Right lobe of liver (tissue), 6 donors: ENCODE measurements around the gene PACRG. TPM values are rescaled to one million over a fixed set of nuclear protein-coding genes. Genes with fewer than 3 reads are reported as not detected.

Experiments used
- ATAC-seq, 4 donors: fragments of 200-7000 bp; cut with Tn5 transposase; one replicate each; pipeline ENCODE4 v1.9.1; 2020; ENCODE audit warnings: mild to moderate bottlenecking in 4 of 4, moderate library complexity in 4 of 4
- DNase-seq, 3 donors: peaks; one replicate each; pipeline ENCODE4 v3.0.0-alpha.2; 2020
- H3K27ac ChIP-seq, 3 donors: fragments of 200-600 bp; one replicate each; pipeline ENCODE4 v1.8.0; 2022
- H3K27me3 ChIP-seq, 2 donors: fragments of 200-600 bp; one replicate each; pipeline ENCODE4 v1.8.0; 2022
- H3K36me3 ChIP-seq, 4 donors: fragments of 200-600 bp; sonication (generic) in 1 of 4; one replicate each; pipeline versions ENCODE4 v1.5.1 to v1.8.0; 2017 to 2022; ENCODE audit warnings: control low read depth in 1 of 4
- H3K4me1 ChIP-seq, 4 donors: fragments of 200-600 bp; sonication (generic) in 1 of 4; one replicate each; pipeline versions ENCODE4 v1.5.1 to v1.8.0; 2017 to 2022; ENCODE audit warnings: control low read depth in 1 of 4
- H3K4me3 ChIP-seq, 3 donors: fragments of 200-600 bp; one replicate each; pipeline ENCODE4 v1.8.0; 2022
- H3K9me3 ChIP-seq, 4 donors: fragments of 200-600 bp; sonication (generic) in 1 of 4; one replicate each; pipeline versions ENCODE4 v1.5.1 to v1.8.0; 2017 to 2022; ENCODE audit warnings: control low read depth in 1 of 4
- POLR2A ChIP-seq: fragments of 450-650 bp; IDR thresholded peaks from one replicate; pipeline ENCODE4 v1.6.1; 2017; ENCODE audit warnings: antibody characterized with exemption, mild to moderate bottlenecking
- WGBS: methylation state at CpG from one replicate; pipeline ENCODE4 v1.1.6; 2018; ENCODE audit warnings: low coverage, low lambda C conversion rate; ENCODE audit not compliant: insufficient coverage; ENCODE audit errors: missing lambda C conversion rate; 5-methylcytosine and 5-hydroxymethylcytosine counted together
- intact Hi-C, 2 donors: fragments of 100-400 bp; cut with DNase I; formaldehyde crosslinking; loops; one replicate each; pipeline versions ENCODE4 v1.11.2 to v1.14.1; 2022
- total RNA-seq, 6 experiments: library from RNA; depleted of rRNA in 2 of 6; stranded (reverse); fragments of >200 nt in 2 of 6; fragmentation: NEBNext Ultra II Directional in 3 of 6; extraction: Animal tissue kit (Norgen Biotek cat#: 25700) in 3 of 6; gene quantifications; one replicate each; pipeline versions ENCODE4 v1.1.0 to v1.2.4, GENCODE V29; 2016 to 2023
- TF ChIP-seq, protein P1 (sequence below), 4 donors: fragments of 200-600 bp in 3 of 4; fragments of 450-650 bp in 1 of 4; IDR thresholded peaks; one replicate each; pipeline versions ENCODE4 v1.5.1 to v1.8.0; 2016 to 2022; ENCODE audit warnings: antibody characterized with exemption in 4 of 4, mild to moderate bottlenecking in 2 of 4
- donor health status: DM: no; HTN: yes; CAD: no.
- donor health status: DM: no; HTN: no; CAD: no.
- donor health status: DM: no; HTN: no; CAD: no.
- donor health status: DM: no; HTN: yes; CAD: no.
- donor health status: DM: no; HTN: yes; CAD: no.

PACRG gene
- total RNA-seq, 6 experiments from 2014 or later = 0.25 to 5.3 (median 2.7) TPM

DNA sequence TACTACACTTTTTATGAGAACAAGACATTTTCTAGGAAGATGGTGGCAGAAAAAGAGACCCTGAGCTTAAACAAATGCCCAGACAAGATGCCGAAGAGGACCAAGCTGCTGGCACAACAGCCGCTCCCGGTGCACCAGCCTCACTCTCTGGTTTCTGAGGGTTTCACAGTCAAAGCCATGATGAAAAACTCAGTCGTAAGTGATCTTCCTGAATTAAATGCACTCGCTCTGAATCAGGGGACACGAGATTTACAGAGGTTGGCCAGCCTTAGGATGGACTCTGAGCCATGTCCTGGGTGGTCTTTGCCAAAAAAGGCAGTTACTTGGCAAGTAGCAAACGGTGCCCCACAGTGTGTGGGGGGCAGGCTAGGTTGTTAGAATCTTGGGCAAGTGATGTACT, 423 bp downstream of the PACRG start:
- Histone ChIP-seq H3K27me3 (no peaks in the 10 kb centered on the region), H3K4me1 (peaks cover 0 to 10% (median 3%) of the 10 kb centered on the region in 4 donors), H3K9me3 (no peaks in the 10 kb centered on the region), H3K4me3 (peak overlapping the region in 1 of 3 donors; percentile 3), H3K36me3 (no peaks in the 10 kb centered on the region), H3K27ac (no peak overlapping the region)
- ATAC-seq (no peak), DNase-seq (no peak)
- intact Hi-C loops = no loop called here
- no peak for TF ChIP-seq POLR2A
- TF ChIP-seq, protein P1, sequence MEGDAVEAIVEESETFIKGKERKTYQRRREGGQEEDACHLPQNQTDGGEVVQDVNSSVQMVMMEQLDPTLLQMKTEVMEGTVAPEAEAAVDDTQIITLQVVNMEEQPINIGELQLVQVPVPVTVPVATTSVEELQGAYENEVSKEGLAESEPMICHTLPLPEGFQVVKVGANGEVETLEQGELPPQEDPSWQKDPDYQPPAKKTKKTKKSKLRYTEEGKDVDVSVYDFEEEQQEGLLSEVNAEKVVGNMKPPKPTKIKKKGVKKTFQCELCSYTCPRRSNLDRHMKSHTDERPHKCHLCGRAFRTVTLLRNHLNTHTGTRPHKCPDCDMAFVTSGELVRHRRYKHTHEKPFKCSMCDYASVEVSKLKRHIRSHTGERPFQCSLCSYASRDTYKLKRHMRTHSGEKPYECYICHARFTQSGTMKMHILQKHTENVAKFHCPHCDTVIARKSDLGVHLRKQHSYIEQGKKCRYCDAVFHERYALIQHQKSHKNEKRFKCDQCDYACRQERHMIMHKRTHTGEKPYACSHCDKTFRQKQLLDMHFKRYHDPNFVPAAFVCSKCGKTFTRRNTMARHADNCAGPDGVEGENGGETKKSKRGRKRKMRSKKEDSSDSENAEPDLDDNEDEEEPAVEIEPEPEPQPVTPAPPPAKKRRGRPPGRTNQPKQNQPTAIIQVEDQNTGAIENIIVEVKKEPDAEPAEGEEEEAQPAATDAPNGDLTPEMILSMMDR (IDR thresholded peaks at IDR 0.05) = no peak
- 40% methylated on average over 5 of the region's 7 CpGs for WGBS

DNA sequence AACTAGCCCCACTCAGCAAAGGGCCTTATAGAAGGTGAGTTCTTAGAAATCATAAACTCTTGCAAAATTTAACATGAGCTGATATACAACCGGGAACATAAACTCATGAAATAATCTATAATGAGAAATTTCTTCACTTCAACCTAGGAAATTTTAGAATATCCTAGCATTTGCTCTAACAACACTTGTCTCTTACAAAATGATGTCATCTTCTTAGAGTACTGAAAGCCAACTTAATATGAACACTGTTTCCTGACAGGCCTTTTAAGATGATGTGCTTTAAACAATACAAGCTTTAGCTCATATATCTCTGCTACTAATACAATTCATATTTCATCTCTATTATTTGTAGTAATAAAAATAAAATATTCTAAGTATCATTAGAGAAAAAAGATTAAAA, 932 bp downstream of the PACRG start:
- Histone ChIP-seq H3K9me3 (no peaks in the 10 kb centered on the region), H3K4me1 (peaks cover 0 to 10% (median 3%) of the 10 kb centered on the region in 4 donors), H3K27ac (no peak overlapping the region), H3K4me3 (no peak overlapping the region), H3K36me3 (no peaks in the 10 kb centered on the region), H3K27me3 (no peaks in the 10 kb centered on the region)
- ATAC-seq = no peak
- intact Hi-C loops = no loop called here
- 100% methylated on average over 1 of the region's 1 CpG for WGBS
- DNase-seq = no peak
- no peak for TF ChIP-seq POLR2A
- TF ChIP-seq, protein P1 (IDR thresholded peaks at IDR 0.05) = no peak

DNA sequence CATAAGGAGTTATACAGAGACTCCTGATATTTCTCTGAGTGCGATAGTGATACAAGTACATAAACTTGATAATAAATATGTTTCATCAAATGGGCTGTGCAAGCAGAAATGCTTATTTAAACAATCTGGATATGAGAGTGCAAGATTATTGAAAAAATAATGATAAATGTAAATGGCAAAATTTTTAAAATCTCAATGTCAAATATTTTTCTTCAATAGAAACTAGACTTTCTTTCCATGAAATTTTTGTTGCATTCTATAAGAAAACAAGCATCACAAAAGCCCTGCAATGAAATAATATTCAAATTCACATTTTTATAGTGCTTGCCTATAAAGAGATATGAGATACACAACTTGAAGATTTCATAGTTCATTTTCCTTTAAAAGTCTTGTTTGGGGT, 2.7 kb downstream of the PACRG start:
- DNase-seq = no peak
- no peak for TF ChIP-seq POLR2A
- TF ChIP-seq, protein P1 (IDR thresholded peaks at IDR 0.05) = no peak
- H3K27ac ChIP-seq = no peak overlapping the region
- peaks cover 0 to 10% (median 3%) of the 10 kb centered on the region in 4 donors for H3K4me1 ChIP-seq
- no peak for ATAC-seq
- no peak overlapping the region for H3K4me3 ChIP-seq
- no peaks in the 10 kb centered on the region for H3K27me3 ChIP-seq
- H3K36me3 ChIP-seq = no peaks in the 10 kb centered on the region
- intact Hi-C loops = no loop called here
- 100% methylated on average over 1 of the region's 1 CpG for WGBS
- H3K9me3 ChIP-seq = no peaks in the 10 kb centered on the region

DNA sequence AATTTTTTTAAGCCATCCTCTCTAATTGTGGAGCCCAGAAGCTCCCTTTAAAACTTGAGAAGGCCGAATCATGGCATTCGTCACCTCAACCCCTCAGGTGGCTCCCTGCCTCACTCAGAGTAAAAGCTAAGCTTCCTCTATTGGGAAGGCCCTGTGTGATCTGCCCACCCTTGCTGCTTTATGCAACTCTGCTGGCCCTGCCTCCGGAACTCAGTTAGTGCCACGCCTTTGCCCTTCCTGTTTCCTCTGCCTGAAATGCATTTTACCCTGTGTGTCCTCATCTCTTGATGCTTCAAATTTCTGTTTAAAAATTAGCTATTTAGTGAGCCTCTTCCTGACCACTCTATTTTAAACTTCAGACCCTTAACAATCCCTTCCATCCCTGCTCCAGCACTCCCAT, 5.7 kb downstream of the PACRG start:
- TF ChIP-seq POLR2A = no peak
- TF ChIP-seq, protein P1 (IDR thresholded peaks at IDR 0.05) = no peak
- Histone ChIP-seq H3K27me3 (no peaks in the 10 kb centered on the region), H3K4me1 (no peaks in the 10 kb centered on the region), H3K27ac (no peak overlapping the region), H3K4me3 (no peak overlapping the region), H3K9me3 (no peaks in the 10 kb centered on the region), H3K36me3 (no peaks in the 10 kb centered on the region)
- WGBS = 84% methylated on average over 4 of the region's 4 CpGs
- ATAC-seq (no peak), DNase-seq (no peak)
- intact Hi-C loops = no loop called here

DNA sequence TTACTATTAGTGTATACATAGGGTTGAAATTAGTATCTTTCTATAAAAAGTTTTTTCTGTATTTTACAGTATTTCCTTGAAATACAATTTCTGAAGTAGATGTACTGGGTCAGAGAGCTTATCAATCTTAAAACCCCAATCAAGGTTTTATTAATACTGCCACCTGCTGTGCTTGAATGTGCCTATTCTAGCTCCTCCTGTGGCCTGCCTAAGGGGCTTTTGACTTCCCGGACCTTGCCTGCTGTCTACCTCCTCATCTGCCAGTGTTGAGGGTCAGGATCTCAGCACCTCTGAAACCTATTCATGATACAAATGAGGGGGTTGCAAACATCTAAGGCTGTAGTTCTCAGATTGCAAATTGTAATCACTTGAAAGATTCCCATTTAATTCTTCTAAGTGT, 9.2 kb downstream of the PACRG start:
- WGBS = 29% methylated on average over 1 of the region's 1 CpG
- Histone ChIP-seq H3K4me3 (no peak overlapping the region), H3K27me3 (no peaks in the 10 kb centered on the region), H3K9me3 (no peaks in the 10 kb centered on the region), H3K4me1 (no peaks in the 10 kb centered on the region), H3K27ac (no peak overlapping the region), H3K36me3 (no peaks in the 10 kb centered on the region)
- TF ChIP-seq POLR2A = no peak
- TF ChIP-seq, protein P1 (IDR thresholded peaks at IDR 0.05) = peak; percentile 39 to 56 (median 54)
- peak; percentile 68 to 81 (median 74) for ATAC-seq
- intact Hi-C loops = no loop called here
- no peak for DNase-seq
